ENCODE measurements around the gene FAAP100. TPM values are rescaled to one million over a fixed set of nuclear protein-coding genes. Genes with fewer than 3 reads are reported as not detected.
A peak's percentile ranks its signal among the peaks of the same experiment; 100 is the strongest.

The FAAP100 gene
- total RNA-seq, 4 donors from 2014 or later, result 20.1 to 41.7 (median 26.7) TPM

DNA sequence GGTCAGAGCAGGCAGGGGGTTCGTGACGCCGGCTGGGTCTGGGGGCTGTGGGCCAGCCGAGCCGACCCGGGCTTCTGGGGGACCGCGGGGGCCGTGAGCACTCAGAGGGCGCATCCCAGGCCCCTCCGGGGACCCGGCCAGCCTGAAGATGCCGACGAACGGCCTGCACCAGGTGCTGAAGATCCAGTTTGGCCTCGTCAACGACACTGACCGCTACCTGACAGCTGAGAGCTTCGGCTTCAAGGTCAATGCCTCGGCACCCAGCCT is 23.8 kb downstream of the FAAP100 start:
- no peaks in the 10 kb centered on the region for H3K9me3 ChIP-seq
- no peaks in the 10 kb centered on the region for H3K36me3 ChIP-seq
- no peak overlapping the region for H3K27ac ChIP-seq
- no peak for DNase-seq (ENCODE audit: low spot score in 2 of 2)
- peaks cover 0 to 58% of the 10 kb centered on the region in 2 donors for H3K27me3 ChIP-seq
- TF ChIP-seq POLR2A (IDR thresholded peaks at IDR 0.05), result no peak
- peaks cover 0 to 14% (median 0%) of the 10 kb centered on the region in 4 donors for H3K4me1 ChIP-seq
- no peak overlapping the region for H3K4me3 ChIP-seq
- WGBS, 2 donors, result 57 to 66% methylated on average over 14 to 17 of the region's 20 CpGs

DNA sequence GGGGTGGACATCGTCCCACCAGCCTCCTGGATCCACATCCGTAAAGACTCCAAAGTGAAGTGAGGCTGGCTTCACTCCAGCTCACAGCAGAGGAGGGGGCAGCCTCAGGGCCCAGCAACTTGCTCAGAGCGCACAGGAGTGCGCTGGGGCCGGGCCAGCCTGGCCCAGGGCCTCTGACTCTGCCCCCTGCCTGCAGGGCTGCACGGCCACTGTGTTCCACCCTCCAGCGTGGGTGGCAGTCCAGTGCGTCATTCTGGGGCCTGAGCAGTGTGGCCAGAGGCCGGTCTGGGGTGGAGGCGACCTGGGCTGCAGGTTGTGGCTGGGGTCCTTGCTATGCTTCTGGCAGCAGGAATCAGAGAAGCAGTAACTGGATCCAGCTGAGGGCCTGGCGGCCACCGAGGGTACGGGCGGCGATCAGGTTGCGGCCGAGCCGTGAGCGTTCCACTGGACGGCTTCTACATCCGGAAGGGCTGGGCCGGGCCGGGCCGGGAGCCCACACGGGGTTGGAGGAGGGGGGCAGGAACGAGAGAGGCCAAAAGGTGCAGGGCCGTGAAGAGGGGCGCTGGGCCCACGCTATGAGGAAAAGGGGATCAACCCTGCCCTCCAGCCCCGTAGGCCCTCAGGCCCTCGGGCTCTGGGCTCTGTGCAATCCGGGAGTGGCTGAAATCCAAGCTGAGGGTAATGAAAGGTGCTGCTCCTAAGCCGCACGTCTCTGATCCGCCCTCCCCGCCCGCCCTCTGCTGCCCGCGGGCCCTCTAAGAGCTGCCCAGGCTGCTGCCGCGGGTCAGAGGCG is 24.4 kb downstream of the FAAP100 start, which contains the start of gene FSCN2:
TSS of gene FSCN2 (plus strand) at position 787 of the 793 bp plus-strand sequence. CDS start 155 bp downstream, outside the sequence.
- Histone ChIP-seq H3K4me1 (peaks cover 0 to 18% (median 0%) of the 10 kb centered on the region in 4 donors), H3K27me3 (peaks cover 0 to 63% of the 10 kb centered on the region in 2 donors), H3K36me3 (no peaks in the 10 kb centered on the region), H3K27ac (no peak within 1 kb of the TSS), H3K9me3 (no peaks in the 10 kb centered on the region), H3K4me3 (no peak within 1 kb of the TSS)
- 24 to 27% methylated on average over 18 to 39 of the region's 42 CpGs for WGBS, 2 donors
- TF ChIP-seq, protein P1, sequence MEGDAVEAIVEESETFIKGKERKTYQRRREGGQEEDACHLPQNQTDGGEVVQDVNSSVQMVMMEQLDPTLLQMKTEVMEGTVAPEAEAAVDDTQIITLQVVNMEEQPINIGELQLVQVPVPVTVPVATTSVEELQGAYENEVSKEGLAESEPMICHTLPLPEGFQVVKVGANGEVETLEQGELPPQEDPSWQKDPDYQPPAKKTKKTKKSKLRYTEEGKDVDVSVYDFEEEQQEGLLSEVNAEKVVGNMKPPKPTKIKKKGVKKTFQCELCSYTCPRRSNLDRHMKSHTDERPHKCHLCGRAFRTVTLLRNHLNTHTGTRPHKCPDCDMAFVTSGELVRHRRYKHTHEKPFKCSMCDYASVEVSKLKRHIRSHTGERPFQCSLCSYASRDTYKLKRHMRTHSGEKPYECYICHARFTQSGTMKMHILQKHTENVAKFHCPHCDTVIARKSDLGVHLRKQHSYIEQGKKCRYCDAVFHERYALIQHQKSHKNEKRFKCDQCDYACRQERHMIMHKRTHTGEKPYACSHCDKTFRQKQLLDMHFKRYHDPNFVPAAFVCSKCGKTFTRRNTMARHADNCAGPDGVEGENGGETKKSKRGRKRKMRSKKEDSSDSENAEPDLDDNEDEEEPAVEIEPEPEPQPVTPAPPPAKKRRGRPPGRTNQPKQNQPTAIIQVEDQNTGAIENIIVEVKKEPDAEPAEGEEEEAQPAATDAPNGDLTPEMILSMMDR (IDR thresholded peaks at IDR 0.05), result peak in 1 of 5 experiments; percentile 11
- TF ChIP-seq EP300 (IDR thresholded peaks at IDR 0.05), result no peak
- TF ChIP-seq POLR2A (IDR thresholded peaks at IDR 0.05), result no peak
- no peak for DNase-seq (ENCODE audit: low spot score in 2 of 2)

DNA sequence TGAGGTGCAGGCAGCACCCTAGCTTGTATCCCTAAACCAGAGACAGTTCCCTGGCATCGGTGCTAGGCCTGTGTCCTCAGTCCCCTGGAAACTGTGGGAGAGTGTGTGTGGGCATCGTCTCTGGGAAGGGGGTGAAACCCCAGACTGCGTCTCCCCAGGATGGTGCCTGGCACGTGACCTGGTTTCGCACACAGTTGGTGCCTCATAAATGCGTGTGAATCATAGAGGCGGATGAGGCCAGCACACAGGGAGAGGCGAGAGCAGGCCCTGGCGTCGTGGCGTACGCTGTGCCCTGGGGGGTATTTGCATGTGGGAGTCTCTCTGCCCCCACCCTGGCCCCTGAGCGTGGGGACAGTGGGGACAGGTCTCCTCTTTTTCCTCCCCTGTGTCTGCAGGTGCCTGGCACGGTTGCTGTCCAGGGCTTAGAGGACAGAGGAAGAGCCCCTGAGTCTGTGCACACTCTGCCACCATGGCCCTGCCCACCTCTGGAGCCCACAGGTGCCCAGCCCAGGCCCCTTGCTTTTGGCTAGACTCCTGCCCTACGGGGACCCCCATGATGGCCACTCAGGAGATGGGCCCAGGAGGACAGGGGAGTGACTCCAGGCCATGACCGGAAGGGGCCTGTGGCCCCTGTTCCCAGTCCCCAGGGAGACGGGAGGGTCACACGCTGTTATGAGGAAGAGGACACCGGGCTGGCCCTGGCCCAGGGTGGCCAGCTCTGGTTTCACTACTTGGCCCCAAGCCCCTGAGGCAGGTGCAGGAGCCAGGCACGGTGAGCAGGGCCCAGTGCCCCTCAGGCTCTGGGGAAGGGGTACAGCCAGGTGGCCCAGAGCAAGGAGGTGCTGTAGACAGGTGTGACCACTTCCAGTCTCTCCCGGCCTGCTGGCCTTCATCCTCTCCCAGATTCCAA is 25.2 kb downstream of the FAAP100 start:
- H3K9me3 ChIP-seq, result no peaks in the 10 kb centered on the region
- TF ChIP-seq, protein P1 (IDR thresholded peaks at IDR 0.05), result no peak
- TF ChIP-seq EP300 (IDR thresholded peaks at IDR 0.05) (no peak), POLR2A (IDR thresholded peaks at IDR 0.05) (no peak)
- peaks cover 0 to 18% (median 0%) of the 10 kb centered on the region in 4 donors for H3K4me1 ChIP-seq
- no peak overlapping the region for H3K4me3 ChIP-seq
- WGBS, 2 donors, result 82 to 92% methylated on average over 18 to 20 of the region's 21 CpGs
- H3K27me3 ChIP-seq, result peaks cover 0 to 66% of the 10 kb centered on the region in 2 donors
- H3K27ac ChIP-seq, result no peak overlapping the region
- no peaks in the 10 kb centered on the region for H3K36me3 ChIP-seq
- no peak for DNase-seq (ENCODE audit: low spot score in 2 of 2)

DNA sequence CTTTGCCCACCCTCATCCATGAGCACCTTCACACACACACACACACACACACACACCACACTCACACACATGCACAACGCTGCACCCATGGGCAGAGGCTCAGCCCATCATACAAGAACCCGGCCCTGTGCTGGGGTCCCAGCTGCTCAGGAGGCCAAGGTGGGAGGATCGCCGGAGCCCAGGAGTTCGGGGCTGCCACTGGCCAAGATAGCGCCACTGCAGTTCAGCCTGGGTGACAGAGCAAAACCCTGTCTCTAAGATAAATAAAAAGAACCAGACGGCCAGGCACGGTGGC is 27.3 kb downstream of the FAAP100 start:
- no peak for TF ChIP-seq POLR2A (IDR thresholded peaks at IDR 0.05)
- TF ChIP-seq, protein P1 (IDR thresholded peaks at IDR 0.05), result no peak
- TF ChIP-seq EP300 (IDR thresholded peaks at IDR 0.05), result no peak
- H3K36me3 ChIP-seq, result no peaks in the 10 kb centered on the region
- H3K4me1 ChIP-seq, result peaks cover 0 to 19% (median under 1%) of the 10 kb centered on the region in 4 donors
- no peak for DNase-seq (ENCODE audit: low spot score in 2 of 2)
- H3K4me3 ChIP-seq, result no peak overlapping the region
- WGBS, 2 donors, result 81 to 87% methylated on average over 7 to 8 of the region's 8 CpGs
- H3K27me3 ChIP-seq, result peaks cover 0 to 66% of the 10 kb centered on the region in 2 donors
- no peaks in the 10 kb centered on the region for H3K9me3 ChIP-seq
- no peak overlapping the region for H3K27ac ChIP-seq

DNA sequence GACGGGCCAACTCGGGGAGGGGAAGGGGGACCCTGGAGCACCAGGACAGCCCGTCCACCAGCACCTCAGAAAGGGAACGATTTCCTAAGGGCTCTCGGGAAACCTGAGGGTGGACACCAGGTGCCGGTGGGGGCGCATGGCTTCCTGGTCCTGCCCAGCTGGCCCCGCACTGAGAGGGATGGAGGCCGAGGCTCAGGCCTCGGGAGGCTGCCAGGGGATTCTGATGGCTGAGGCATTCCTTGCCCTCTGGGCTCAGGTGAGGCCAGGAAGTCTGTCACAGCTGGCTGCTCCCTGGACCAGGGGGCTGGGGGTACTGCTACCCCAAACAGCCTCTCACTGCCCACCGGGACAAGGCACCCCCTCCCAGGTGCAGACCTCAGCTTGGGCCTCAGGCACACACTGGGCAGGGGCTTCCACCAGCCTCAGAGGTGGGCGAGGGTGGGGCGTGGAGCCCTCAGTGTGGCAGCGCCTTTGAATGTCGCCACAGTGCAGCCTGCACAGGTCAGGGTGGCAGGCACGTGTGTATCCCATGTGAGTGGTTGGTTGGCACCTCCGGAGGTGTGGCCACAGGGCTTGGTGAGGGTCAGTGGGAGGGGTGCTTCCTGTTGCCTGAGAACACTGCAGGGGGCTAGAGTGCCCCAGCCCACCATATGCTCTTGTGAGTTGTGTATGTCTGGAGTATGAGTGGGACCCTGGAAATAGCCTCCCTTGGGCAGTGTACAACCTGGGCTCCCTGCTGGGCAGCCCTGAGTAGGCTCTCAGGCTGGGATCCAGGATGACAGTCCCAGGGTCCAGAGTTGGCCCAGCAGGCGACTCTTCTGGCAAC is 27.9 kb downstream of the FAAP100 start:
- H3K27ac ChIP-seq, result no peak overlapping the region
- 78 to 80% methylated on average over 4 to 9 of the region's 18 CpGs for WGBS, 2 donors
- DNase-seq (ENCODE audit: low spot score in 2 of 2), result no peak
- H3K4me3 ChIP-seq, result no peak overlapping the region
- no peaks in the 10 kb centered on the region for H3K9me3 ChIP-seq
- H3K4me1 ChIP-seq, result peaks cover 0 to 24% (median 6%) of the 10 kb centered on the region in 4 donors
- peaks cover 0 to 66% of the 10 kb centered on the region in 2 donors for H3K27me3 ChIP-seq
- TF ChIP-seq, protein P1 (IDR thresholded peaks at IDR 0.05), result no peak
- TF ChIP-seq EP300 (IDR thresholded peaks at IDR 0.05), result no peak
- no peak for TF ChIP-seq POLR2A (IDR thresholded peaks at IDR 0.05)
- H3K36me3 ChIP-seq, result no peaks in the 10 kb centered on the region

Measured in tibial nerve (tissue), 4 donors.